Right forelimb (tissue), 1 donor: ENCODE data around the gene TSEN34.
"Not testable (repeated sequence)": the region's sequence is repeated elsewhere in the genome, so short reads cannot be mapped to it uniquely, and the experiment has no call there.

Source experiments
- DNase-seq: peaks from one replicate; pipeline ENCODE4 v3.0.0-alpha.2; 2018

Gene TSEN34

DNA sequence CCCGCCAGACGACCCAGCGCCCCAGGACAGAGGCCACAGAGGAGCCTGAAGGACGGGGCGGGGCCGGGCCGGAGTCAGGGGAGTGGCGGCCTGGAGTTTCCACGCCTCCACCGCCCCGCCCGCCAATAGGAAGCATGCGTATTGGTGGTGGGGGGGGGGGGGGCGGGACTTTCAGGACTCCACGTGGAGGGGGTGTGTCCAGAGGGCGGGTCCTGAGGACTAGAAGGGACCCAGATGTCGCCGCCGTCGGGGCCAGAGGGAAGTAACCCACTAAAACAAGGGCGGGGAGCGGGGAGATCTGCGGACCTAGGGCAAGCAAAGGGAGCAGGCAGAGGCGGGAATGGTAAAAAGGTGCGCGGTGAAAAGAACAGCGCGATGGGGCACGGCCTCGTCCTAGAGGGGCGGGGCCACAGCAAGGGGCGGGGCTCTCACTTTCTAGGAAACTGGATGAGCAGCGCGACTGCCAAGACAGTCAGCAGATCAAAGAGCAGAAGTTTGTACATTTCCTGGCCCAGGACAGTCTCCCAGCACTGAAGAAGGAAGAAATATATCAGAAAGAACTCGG is 28.8 kb upstream of the TSEN34 start:
- peak; percentile 81 for DNase-seq

DNA sequence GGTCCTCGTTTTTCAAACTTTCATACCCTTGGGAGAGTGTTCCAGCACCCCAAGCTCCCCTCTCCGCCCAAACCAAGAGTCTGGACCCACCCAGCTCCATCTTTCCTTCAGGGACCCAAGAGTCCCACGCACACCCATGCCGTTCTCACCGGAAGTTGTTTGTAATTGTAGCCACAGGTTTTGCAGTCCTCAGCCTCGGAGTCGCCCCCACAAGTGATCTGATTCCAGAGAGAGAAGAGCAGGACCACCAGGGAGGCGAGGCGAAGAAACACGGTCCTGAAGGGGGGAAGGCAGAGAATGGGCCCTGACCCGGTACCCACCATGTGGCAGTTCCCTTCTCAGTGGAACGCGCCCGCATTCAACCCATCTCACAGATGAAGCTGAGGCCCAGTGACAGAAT is 28.2 kb upstream of the TSEN34 start:
- no peak for DNase-seq

DNA sequence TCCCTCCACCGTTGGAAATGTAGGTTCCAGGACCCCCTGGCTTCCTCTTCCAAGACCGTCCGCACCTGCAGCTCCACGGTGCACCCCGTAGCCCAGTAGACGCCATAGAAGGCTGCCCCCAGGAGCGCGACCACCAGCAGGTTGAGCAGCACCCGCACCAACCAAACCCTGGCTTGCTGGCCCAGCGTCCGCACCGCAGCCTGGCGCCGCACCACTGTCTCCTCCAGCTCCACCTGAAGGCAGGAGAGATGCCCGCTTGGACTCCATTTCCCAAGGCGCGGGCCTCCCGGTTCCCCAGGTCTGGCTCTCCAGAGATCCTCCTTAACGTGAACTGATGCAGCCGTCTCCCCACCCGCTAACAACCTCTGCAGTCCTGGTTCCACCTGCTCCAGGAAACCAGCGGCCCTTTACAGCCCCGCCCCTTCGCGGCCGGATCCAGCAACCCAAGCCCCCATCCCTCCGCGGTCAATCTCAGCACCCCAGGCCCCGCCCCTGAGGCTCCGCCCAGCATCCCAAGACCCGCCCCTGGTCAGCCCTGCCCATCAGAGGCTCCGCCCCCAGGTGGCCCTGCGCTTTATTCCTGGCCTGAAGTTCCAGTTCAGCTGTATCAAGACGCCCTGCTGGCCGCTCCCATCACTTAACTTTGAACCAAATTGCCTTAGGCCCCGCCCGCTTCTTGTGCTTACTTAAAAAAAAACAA is 26.6 kb upstream of the TSEN34 start:
- no peak for DNase-seq

DNA sequence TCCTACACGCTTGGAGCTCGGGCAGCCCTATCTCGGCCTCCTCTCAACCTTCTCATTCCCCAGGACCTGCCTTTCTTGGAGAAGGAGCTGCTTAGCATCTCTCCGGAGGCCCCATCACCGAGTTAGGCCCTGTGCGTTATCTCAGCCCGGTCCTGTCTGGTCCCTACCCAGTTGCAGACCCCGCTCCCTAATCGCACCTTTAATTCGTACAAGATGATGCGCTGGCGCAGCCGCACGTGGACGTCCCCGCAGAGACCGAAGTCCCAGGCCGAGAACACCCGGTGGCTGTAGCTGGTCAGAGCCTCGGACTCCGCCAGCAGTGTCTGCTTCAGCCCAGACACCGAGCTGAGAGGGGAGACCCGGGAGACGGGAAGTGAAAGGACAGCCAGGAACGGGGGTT is 25.9 kb upstream of the TSEN34 start:
- DNase-seq, result no peak

DNA sequence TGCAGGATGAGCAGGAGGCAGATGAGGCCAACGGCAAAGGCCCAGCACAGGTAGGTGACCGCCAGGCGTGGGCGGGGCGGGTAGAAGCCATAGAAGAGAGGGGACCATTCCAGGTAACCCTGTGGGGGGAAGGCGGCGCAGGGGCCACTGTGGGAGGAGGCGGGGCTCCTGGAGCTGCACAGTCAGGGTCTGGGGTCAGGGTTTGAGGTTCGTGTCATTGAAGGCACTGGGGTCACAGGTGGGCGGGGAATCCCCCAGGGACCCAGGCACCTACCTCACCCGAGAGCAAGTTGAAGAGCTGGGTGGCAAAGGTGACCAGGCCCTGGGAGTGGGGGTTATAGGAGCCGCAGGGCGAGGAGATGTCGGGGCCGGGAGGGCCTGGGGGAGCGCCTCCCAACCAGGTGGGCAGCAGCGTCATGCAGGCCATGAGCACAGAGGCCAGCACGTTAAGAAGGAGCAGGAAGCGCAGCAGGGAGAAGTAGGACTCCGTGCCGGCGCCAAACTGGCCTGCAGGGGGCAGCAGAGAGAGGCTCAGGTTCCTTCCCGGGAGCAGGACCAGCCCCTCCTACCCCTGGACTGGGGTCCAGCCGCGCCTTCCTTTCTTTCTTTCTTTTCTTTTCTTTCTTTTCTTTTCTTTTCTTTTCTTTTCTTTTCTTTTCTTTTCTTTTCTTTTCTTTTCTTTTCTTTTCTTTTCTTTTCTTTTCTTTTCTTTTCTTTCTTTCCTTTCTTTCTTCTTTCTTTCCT is 22.8 kb upstream of the TSEN34 start:
- DNase-seq, result peak; percentile 96

DNA sequence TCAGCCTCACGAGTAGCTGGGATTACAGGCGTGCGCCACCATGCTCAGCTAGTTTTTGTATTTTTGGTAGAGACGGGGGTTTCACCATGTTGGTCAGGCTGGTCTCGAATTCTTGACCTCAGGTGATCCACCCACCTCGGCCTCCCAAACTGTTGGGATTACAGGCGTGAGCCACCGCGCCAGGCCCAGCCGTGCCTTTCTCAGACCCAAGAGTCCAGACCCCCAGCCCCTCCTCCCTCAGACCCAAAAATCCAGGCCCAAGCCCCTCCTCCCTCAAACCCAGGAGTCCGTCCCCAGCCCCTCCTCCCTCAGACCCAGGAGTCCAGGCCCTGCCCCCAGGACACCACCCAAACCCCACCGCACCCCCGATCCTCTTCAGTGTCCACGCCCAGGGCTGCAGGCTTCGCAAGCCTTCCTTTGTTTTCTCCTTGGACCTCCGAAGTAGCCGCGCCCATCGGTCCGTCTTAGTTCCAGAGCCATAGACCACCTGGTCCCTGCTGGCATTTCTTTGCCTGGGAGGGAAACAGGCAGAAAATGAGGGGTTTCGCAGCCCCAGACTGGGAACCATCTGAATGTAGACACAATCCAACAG is 21.9 kb upstream of the TSEN34 start:
- no peak for DNase-seq

DNA sequence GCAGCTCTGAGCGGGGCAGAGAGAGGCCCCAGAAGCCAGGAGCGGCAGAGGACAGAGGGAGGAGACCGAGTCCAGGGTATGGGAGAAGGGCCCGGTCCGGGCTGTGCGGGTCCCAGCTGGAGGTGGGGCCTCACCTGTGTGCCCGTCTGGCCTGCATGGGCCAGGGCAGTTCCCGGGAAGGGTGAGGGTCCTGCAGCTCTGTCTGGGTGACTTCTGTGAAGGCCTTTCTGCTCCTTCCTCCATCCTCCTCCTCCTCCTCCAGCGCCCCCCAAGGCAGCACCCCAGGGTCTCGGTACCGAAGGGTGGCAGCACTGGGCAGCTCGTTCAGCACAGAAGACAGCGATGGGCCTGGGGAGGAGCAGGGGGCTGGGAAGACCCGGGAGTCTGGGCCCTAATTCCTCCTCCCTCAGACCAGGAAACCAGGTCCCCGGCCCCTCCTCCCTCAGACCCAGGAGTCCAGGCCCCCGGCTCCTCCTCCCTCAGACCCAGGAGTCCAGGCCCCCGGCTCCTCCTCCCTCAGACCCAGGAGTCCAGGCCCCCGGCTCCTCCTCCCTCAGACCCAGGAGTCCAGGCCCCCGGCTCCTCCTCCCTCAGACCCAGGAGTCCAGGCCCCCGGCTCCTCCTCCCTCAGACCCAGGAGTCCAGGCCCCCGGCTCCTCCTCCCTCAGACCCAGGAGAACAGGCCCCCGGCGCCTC is 19.2 kb upstream of the TSEN34 start:
- not testable (repeated sequence) for DNase-seq

DNA sequence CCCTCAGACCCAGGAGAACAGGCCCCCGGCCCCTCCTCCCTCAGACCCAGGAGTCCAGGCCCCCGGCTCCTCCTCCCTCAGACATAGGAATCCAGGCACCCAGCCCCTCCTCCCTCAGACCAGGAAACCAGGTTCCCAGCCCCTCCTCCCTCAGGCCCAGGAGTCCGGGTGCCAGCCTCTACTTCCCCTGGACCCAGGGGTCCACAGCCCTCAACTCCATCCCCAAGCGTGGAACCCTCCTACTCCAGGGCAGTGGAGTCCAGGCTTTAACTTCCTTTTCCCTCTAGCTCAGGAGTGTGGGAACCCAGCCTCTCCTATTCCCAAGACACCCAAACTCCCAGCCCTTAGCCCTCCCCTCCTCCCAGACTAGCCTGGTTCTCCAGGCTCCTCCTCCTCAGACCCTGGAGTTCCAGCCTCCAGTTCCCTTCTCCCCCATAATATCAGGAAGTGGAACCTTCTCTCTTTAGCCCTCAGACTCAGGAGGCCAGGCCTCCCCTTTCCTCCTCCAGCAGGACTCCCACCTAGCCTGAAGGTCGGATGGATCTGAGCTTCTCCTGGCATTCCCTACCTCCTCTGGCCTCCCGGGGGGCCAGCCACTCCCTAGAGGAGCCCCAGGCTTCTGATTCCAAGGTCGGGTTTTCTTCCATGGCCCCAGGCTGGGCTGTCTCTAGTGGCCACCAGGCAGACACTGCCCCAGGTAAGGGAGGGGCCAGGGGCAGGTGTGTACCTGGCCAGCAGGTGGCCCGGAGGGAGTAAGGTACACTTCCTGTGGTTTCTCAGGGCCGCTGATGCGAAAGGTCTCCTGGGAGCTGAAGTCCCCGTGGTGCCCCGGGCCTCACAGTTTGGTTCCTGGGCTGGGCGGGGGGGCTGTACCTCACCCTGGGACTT is 18.4 kb upstream of the TSEN34 start, which contains the start of gene TMC4:
Gene TMC4 (minus strand): TSS at position 690 of the 888 bp plus-strand sequence. CDS start 43 bp downstream, at position 647.
- DNase-seq, result no peak

DNA sequence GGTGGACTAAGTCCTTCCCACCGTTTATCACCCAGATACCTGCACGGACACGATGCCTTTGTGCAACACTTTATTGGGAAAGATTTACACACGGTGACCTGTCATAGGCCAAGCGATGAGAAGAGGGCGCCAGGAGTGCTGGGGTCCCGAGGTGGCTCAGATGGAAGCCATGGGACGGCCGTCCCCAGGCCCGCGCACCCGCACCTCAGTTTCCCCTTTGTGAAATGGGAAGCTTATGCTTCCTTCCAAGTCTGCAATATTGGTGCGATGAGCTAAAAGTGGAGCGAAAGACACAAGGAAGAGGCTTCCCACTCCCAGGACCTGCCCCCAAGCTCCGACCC is 17.8 kb upstream of the TSEN34 start:
- DNase-seq, result no peak

DNA sequence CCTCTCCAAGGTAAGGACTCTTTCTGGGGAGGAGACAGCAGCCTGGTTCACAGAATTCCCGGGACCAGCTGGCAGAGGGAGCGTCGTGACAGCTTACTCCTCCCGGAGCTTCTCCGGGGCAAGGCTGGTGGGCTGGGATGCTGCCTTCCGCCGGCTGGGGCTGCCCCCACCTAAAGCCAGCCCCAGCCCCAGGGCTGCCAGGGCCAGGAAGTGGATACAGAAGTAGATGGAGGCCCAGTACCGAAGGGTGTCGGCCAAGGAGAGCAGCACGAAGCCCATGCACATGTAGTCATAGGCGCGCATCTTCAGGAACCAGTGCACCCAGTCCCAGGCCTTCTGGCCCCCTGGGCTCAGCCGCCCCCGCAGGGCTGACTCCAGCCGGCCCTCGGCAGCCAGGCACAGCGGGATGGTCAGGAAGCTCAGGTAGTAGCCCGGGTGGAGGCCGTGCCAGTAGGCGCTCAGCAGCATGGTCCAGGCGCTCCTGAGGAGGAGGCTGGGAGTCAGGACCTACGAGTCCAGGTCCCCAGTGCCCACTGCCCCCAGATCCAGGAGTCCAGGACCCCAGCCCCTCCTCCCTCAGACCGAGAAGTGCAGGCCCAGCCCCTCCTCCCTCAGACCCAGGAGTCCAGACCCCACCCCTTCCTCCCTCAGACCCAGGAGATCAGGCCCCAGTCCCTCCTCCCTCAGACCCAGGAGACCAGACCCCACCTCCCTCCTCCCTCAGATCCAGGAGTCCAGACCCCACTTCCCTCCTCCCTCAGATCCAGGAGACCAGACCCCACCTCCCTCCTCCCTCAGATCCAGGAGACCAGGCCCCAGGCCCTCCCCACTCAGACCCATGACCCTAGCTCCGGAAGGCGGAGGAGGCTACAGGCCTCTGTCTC is 16.9 kb upstream of the TSEN34 start:
- no peak for DNase-seq

DNA sequence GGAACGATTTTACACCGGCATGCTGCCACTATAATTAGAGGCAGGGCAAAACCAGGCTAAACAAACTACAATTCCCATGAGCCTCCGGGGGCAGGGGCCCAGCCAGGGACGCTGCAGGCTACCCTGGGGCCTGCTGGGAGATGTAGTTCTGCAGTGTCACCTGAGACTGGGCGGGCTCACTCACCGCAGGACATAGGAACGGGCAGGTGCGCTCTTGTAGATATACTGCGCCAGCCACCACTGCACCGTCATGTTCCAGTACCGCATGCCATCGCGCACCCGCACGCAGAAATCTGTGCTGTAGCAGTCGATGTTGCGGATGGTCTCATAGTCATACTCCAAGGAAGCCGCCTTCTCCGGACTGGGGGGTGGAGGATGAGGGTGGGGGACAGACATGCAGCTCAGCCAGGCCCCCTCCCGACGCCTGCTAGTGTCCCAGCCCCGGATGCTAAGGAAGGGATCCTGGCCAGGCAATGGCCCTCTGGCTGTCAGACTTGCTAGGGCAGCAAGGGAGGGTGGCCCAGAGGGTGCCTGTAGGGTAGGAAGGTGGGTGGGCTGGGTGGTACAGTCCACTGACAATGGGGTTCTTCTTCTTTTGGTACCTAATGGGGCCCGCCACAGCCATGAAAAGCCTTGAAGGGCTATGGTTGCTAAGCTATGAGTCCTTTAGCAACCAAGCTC is 12.4 kb upstream of the TSEN34 start:
- DNase-seq, result no peak

DNA sequence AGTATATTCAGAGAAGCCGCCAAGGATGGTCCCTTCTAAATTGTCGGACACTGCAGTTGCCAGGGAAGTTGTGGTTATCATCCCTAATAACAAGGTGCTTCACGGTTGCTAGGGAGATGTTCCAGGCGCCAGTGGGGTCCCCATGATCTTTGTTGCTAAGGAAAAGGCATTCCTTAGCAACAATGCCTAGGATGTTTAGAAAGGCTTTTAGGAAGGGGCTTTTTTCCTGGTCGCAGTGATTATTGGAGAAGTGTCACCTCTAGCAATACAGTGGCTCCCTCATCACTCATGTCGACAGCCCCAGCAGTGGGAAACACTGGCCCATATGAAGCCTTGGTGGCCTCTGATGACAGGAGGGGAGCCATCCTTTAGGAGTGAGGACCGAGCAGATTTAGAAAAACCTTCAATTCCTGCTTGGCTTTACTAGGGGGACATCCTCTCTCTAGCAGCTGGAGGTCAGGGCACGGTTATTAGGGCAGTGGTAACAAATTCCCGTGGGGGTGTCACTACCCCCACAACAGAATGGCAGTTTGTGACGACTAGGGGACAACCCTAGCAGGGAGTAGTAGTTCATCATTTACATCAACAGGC is 11.8 kb upstream of the TSEN34 start:
- DNase-seq, result no peak

DNA sequence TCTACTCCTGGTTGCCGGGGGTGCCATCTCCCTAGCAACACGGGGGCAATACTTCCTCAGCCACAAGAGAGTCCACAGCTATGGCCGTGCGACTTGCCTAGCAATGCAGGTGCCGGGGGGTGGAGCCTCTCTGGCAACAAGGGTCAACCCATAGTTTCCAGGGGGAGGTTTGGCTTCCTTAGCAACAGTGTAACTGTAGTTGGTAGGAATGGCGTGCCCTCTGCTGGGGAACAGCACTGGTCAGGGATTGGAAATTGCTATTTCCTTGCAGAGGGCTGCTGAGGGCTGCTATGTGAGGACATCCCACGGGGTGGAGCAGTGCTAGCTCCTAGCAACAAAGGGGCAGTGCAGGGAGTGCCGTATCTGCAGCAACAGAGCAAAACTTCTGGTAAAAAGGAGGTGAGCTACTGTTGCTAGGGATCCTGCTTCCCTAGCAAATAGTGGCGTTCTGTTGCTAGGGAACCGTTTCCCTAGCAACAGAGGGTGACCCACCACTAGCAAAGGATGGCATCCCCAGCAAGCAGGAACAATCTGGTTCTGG is 11.1 kb upstream of the TSEN34 start:
- DNase-seq, result no peak

DNA sequence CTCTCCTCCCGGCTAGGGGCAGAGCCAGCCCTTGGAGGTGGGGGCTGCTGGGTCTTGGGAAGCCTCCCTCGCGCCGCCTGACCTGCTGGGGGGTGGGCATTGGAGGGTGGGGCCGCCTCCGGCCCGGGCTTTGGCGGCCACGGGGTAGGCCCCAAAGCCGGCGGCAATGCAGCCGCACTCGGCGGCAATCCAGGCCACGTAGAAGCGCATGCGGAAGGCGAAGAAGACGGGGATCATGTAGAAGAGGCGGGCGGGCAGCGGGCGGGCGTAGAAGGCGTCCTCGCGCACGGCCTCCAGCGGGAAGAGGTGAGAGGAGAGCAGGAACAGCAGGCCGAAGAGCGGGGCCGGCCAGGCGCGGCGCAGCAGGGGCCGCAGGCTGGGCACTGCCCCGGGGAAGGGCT is 10.4 kb upstream of the TSEN34 start:
- no peak for DNase-seq

DNA sequence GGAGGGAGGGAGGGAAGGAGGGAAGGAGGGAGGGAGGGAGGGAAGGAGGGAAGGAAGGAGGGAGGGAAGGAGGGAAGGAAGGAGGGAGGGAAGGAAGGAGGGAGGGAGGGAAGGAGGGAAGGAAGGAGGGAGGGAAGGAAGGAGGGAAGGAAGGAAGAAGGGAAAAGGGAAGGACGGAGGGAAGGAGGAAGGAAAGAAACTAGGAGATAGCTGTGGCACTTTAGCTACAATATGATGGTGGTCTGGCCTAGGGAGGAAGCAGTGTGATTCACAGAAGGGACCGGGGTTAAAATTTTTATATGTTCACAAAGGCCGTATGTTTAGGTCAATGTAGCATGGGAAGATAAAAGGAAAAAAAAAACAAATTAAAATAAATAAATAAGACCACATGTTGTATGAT is 9.2 kb upstream of the TSEN34 start:
- not testable (repeated sequence) for DNase-seq

DNA sequence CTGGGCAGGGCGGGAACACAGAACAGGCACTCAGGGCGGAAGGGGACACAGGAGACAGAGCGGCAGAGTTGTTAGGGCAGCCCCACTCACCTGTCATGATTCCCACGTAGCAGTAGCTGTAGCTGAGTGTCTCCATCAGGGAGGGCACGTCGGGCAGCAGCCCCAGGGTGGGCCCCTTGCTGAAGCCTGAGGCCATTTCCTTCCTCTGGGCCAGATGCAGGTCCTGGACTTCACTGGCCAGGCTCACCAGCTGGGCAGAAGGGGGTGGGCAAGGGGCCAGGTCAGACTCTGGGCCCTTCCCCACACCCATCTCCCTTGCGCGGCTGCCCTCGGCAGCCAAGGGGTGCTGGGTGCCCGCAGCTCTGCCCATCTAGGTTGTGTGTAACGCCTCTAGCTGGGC is 7.7 kb upstream of the TSEN34 start:
- DNase-seq, result no peak

DNA sequence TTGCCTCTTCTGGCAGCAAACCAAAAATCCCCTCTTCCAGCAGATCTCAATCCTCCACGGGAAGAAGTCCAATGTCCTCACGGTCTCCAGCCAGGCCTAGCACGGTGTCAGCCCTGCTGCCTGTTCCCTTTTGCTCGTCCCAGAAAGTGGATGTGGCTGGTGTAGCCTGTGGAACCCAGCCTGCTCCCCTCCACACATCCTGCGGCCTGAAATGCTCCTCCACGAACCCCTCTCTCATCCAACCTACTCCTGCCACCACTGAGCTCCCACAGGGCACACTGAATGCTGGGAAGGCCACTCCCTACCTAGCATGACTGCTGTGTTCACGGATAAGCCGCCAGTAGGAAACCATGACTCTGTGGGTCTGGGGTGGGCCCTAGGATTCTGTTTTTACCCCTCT is 4.8 kb upstream of the TSEN34 start:
- DNase-seq, result no peak

DNA sequence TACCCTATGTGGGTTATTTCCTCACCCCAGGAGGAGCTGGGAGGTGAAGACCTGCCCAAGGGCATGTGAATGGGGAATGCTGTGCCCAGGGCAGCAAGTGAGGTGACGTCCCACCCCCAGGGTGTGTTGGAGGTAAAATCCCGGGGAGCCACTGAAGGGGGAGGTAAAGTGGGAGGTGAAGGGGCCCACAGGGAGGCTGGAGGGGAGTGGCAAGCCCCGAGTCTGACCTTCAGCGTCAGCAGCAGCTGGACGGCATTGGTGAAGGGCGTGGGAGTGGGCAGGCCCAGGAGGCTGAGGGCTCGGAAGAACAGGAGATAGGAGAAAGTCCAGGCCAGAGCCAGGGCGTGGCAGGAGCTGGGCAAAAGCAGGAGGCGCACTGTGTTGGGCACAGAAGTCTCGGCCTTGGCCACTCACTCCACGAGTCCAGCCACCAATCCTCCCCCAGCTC is 4.2 kb upstream of the TSEN34 start:
- DNase-seq, result no peak

DNA sequence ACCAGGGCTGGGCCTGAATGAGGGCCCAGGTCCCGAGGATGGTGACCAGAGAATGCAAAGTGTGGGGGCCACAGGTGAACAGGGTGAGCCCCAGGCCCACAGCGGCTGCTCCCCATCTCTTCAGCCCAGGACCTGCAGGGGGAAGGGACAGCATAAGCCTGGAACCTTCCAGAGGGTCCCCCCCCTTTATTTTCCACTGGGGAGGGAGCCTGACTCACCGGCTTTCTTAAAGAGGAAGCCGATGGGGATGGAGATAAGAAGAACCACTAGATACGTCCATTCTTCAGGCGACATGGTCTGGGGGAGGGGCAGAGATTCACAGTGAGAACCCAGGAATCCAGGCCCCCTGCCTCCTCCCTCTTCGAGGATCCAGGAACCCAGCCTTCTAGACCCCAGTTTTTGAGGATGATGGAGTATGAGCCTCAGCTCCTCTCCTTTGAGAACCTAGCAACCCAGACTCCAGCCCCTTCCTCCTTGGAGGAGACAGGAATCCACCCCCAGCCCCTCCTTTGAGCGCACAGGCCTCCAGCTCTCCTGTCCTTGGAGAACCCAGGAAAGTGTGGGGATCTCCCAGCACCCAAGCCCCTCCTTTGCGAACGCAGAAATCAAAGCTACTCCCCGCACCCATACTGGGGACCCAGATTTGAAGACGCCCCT is 2.8 kb upstream of the TSEN34 start:
- DNase-seq, result no peak
